HEK293 (cell line): Measurements from ENCODE around the gene PPCDC.

ENCODE experiments used
- CTCF ChIA-PET: fragments of 350-600 bp; formaldehyde crosslinking; extraction: SDS; loops from one replicate; lab custom pipeline; 2021; ENCODE audit warnings: antibody characterized with exemption; lab: Yijun Ruan, JAX
- POLR2A ChIA-PET: fragments of 300-600 bp; formaldehyde crosslinking; extraction: SDS; loops from one replicate; lab custom pipeline; 2020; ENCODE audit warnings: antibody characterized with exemption, inconsistent platforms; lab: Yijun Ruan, JAX
- H3K27ac ChIP-seq: fragments of 200-500 bp; sonication (Bioruptor generic); 2 replicates; pipeline ENCODE4 v1.5.1; 2014; ENCODE audit warnings: low read depth, low read length, control low read depth, inconsistent platforms; ENCODE audit errors: extremely low read depth
- H3K36me3 ChIP-seq, 2 experiments: fragments of 200-500 bp in 1 of 2; sonication (Bioruptor generic) in 1 of 2; 1 replicate in 1 of 2; 2 replicates in 1 of 2; pipeline ENCODE4 v1.5.1; 2014 to 2017; ENCODE audit warnings: inconsistent platforms in 2 of 2, low read length in 2 of 2; ENCODE audit not compliant: control insufficient read depth in 2 of 2, insufficient read depth in 1 of 2
- H3K4me1 ChIP-seq: fragments of 200-500 bp; sonication (Bioruptor generic); 2 replicates; pipeline ENCODE4 v1.5.1; 2014; ENCODE audit warnings: mild to moderate bottlenecking, low read length, inconsistent platforms; ENCODE audit not compliant: control insufficient read depth, insufficient read depth
- H3K4me3 ChIP-seq: 2 replicates; pipeline ENCODE4 v1.5.1; 2011; ENCODE audit warnings: low read depth, mild to moderate bottlenecking, control low read depth, low read length, moderate library complexity
- H3K9me3 ChIP-seq: fragments of 200-500 bp; sonication (Bioruptor generic); 2 replicates; pipeline ENCODE4 v1.5.1; 2014; ENCODE audit warnings: low read depth, low read length, inconsistent platforms; ENCODE audit not compliant: control insufficient read depth, insufficient read depth
- EGR2 ChIP-seq: fragments of 450-650 bp; formaldehyde crosslinking; IDR thresholded peaks from 2 replicates; pipeline ENCODE4 v1.5.1; 2016; ENCODE audit warnings: low read depth, missing biosample characterization, missing genetic modification characterization
- HOXC10 ChIP-seq: sonication (generic); formaldehyde crosslinking; IDR thresholded peaks from 2 replicates; pipeline ENCODE4 v1.8.1; 2023; ENCODE audit warnings: mild to moderate bottlenecking, missing genetic modification reagents
- KLF16 ChIP-seq: fragments of 450-650 bp; formaldehyde crosslinking; IDR thresholded peaks from 2 replicates; pipeline ENCODE4 v1.5.1; 2017; ENCODE audit warnings: missing biosample characterization, missing genetic modification characterization
- SCRT1 ChIP-seq: fragments of 450-650 bp; formaldehyde crosslinking; IDR thresholded peaks from 2 replicates; pipeline ENCODE4 v1.5.1; 2016; ENCODE audit warnings: missing biosample characterization, missing genetic modification characterization, borderline replicate concordance
- ZBTB1 ChIP-seq: fragments of 450-650 bp; formaldehyde crosslinking; IDR thresholded peaks from 2 replicates; pipeline ENCODE4 v1.5.1; 2016; ENCODE audit warnings: missing biosample characterization, missing genetic modification characterization
- ZBTB17 ChIP-seq: fragments of 450-650 bp; formaldehyde crosslinking; IDR thresholded peaks from 2 replicates; pipeline ENCODE4 v1.5.1; 2016; ENCODE audit warnings: missing biosample characterization, missing genetic modification characterization
- ZBTB20 ChIP-seq: fragments of 450-650 bp; formaldehyde crosslinking; IDR thresholded peaks from 2 replicates; pipeline ENCODE4 v1.5.1; 2016; ENCODE audit warnings: missing biosample characterization, missing genetic modification characterization
- ZBTB48 ChIP-seq: fragments of 450-650 bp; formaldehyde crosslinking; IDR thresholded peaks from 2 replicates; pipeline ENCODE4 v1.5.1; 2016; ENCODE audit warnings: missing biosample characterization, missing genetic modification characterization
- ZFHX2 ChIP-seq: fragments of 450-650 bp; formaldehyde crosslinking; conservative IDR thresholded peaks from 2 replicates; pipeline ENCODE4 v1.5.1; 2016; ENCODE audit warnings: missing biosample characterization, missing genetic modification characterization
- ZNF335 ChIP-seq: fragments of 450-650 bp; formaldehyde crosslinking; conservative IDR thresholded peaks from 2 replicates; pipeline ENCODE4 v1.5.1; 2016; ENCODE audit warnings: missing biosample characterization, missing genetic modification characterization
- ZSCAN23 ChIP-seq: fragments of 450-650 bp; formaldehyde crosslinking; IDR thresholded peaks from 2 replicates; pipeline ENCODE4 v1.5.1; 2016; ENCODE audit warnings: missing biosample characterization, missing genetic modification characterization
- TF ChIP-seq, protein P1 (sequence below): fragments of 450-650 bp; formaldehyde crosslinking; IDR thresholded peaks from 2 replicates; pipeline ENCODE4 v1.5.1; 2016; ENCODE audit warnings: missing biosample characterization, missing genetic modification characterization
- TF ChIP-seq, protein P2 (sequence below): fragments of 450-650 bp; formaldehyde crosslinking; IDR thresholded peaks from 2 replicates; pipeline ENCODE4 v1.5.1; 2016; ENCODE audit warnings: missing biosample characterization, missing genetic modification characterization
- TF ChIP-seq, protein P3 (sequence below): fragments of 450-650 bp; formaldehyde crosslinking; IDR thresholded peaks from 2 replicates; pipeline ENCODE4 v1.5.1; 2016; ENCODE audit warnings: missing biosample characterization, missing genetic modification characterization
- TF ChIP-seq, protein P4 (sequence below): fragments of 450-650 bp; formaldehyde crosslinking; IDR thresholded peaks from 2 replicates; pipeline ENCODE4 v1.5.1; 2016; ENCODE audit warnings: missing biosample characterization, missing genetic modification characterization
- TF ChIP-seq, protein P5 (sequence below): fragments of 450-650 bp; formaldehyde crosslinking; IDR thresholded peaks from 2 replicates; pipeline ENCODE4 v1.5.1; 2017; ENCODE audit warnings: missing biosample characterization, missing genetic modification characterization

PPCDC gene

DNA sequence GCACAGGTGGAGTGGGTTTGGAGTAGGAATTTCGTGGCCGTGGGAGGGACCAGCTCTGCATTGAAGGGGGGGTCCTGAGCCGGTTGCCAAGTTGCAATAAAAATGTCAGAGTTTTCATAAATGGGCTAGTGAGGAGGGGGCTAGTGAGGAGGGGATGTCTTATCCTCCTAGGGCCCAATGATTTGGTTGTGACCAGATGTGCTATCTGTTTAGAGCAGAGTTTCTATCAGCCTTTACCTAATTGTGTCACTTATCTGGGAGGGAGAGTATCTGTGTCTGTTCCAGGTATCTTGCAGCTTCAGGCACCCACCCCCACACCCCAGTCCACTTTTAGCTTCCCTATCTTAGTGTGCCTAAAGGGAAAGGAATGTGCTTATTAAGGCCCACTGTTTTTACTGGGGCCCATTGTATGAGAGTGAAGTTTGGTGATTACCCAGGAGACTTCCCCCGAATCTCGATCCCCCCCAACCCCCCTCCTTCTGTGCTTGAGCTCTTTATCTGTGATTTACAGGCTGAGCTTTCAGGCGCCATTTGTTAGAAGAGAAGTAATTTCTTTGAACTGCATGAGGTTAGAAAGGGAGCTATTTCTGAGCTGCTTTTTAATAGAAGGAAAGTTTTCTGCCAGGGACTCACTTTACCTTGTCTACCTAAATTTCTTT lies 42.6 kb downstream of the PPCDC start:
- H3K36me3 ChIP-seq: no peaks in the 10 kb centered on the region
- H3K4me3 ChIP-seq: no peak overlapping the region
- H3K27ac ChIP-seq: no peak overlapping the region
- H3K9me3 ChIP-seq: no peaks in the 10 kb centered on the region
- TF ChIP-seq ZBTB20 (peak; percentile 79), ZBTB48 (tag by site-specific recombination) (no peak), ZBTB1 (no peak), SCRT1 (tag by site-specific recombination) (0 out of 2 replicates have a peak, but pooled peaks have one; percentile 11), KLF16 (tag by site-specific recombination) (no peak), ZNF335 (tag by site-specific recombination) (peak; percentile 65), HOXC10 (CRISPR knock-in tag) (no peak), ZFHX2 (peak; percentile 72; the same call in 1 of the 2 replicates), ZSCAN23 (tag by site-specific recombination) (no peak), ZBTB17 (tag by site-specific recombination) (0 out of 2 replicates have a peak, but pooled peaks have one; percentile 0), EGR2 (tag by site-specific recombination) (peak; percentile 36; the same call in 1 of the 2 replicates)
- TF ChIP-seq, protein P1, sequence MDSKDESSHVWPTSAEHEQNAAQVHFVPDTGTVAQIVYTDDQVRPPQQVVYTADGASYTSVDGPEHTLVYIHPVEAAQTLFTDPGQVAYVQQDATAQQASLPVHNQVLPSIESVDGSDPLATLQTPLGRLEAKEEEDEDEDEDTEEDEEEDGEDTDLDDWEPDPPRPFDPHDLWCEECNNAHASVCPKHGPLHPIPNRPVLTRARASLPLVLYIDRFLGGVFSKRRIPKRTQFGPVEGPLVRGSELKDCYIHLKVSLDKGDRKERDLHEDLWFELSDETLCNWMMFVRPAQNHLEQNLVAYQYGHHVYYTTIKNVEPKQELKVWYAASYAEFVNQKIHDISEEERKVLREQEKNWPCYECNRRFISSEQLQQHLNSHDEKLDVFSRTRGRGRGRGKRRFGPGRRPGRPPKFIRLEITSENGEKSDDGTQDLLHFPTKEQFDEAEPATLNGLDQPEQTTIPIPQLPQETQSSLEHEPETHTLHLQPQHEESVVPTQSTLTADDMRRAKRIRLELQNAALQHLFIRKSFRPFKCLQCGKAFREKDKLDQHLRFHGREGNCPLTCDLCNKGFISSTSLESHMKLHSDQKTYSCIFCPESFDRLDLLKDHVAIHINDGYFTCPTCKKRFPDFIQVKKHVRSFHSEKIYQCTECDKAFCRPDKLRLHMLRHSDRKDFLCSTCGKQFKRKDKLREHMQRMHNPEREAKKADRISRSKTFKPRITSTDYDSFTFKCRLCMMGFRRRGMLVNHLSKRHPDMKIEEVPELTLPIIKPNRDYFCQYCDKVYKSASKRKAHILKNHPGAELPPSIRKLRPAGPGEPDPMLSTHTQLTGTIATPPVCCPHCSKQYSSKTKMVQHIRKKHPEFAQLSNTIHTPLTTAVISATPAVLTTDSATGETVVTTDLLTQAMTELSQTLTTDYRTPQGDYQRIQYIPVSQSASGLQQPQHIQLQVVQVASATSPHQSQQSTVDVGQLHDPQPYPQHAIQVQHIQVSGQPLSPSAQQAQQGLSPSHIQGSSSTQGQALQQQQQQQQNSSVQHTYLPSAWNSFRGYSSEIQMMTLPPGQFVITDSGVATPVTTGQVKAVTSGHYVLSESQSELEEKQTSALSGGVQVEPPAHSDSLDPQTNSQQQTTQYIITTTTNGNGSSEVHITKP (tag by site-specific recombination): peak; percentile 98
- TF ChIP-seq, protein P2, sequence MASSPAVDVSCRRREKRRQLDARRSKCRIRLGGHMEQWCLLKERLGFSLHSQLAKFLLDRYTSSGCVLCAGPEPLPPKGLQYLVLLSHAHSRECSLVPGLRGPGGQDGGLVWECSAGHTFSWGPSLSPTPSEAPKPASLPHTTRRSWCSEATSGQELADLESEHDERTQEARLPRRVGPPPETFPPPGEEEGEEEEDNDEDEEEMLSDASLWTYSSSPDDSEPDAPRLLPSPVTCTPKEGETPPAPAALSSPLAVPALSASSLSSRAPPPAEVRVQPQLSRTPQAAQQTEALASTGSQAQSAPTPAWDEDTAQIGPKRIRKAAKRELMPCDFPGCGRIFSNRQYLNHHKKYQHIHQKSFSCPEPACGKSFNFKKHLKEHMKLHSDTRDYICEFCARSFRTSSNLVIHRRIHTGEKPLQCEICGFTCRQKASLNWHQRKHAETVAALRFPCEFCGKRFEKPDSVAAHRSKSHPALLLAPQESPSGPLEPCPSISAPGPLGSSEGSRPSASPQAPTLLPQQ (tag by site-specific recombination): peak; percentile 42; the same call in 1 of the 2 replicates
- TF ChIP-seq, protein P3, sequence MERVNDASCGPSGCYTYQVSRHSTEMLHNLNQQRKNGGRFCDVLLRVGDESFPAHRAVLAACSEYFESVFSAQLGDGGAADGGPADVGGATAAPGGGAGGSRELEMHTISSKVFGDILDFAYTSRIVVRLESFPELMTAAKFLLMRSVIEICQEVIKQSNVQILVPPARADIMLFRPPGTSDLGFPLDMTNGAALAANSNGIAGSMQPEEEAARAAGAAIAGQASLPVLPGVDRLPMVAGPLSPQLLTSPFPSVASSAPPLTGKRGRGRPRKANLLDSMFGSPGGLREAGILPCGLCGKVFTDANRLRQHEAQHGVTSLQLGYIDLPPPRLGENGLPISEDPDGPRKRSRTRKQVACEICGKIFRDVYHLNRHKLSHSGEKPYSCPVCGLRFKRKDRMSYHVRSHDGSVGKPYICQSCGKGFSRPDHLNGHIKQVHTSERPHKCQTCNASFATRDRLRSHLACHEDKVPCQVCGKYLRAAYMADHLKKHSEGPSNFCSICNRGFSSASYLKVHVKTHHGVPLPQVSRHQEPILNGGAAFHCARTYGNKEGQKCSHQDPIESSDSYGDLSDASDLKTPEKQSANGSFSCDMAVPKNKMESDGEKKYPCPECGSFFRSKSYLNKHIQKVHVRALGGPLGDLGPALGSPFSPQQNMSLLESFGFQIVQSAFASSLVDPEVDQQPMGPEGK: peak; percentile 42
- TF ChIP-seq, protein P4, sequence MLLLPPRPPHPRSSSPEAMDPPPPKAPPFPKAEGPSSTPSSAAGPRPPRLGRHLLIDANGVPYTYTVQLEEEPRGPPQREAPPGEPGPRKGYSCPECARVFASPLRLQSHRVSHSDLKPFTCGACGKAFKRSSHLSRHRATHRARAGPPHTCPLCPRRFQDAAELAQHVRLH: no peak
- TF ChIP-seq, protein P5, sequence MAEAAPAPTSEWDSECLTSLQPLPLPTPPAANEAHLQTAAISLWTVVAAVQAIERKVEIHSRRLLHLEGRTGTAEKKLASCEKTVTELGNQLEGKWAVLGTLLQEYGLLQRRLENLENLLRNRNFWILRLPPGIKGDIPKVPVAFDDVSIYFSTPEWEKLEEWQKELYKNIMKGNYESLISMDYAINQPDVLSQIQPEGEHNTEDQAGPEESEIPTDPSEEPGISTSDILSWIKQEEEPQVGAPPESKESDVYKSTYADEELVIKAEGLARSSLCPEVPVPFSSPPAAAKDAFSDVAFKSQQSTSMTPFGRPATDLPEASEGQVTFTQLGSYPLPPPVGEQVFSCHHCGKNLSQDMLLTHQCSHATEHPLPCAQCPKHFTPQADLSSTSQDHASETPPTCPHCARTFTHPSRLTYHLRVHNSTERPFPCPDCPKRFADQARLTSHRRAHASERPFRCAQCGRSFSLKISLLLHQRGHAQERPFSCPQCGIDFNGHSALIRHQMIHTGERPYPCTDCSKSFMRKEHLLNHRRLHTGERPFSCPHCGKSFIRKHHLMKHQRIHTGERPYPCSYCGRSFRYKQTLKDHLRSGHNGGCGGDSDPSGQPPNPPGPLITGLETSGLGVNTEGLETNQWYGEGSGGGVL (tag by site-specific recombination): peak; percentile 88
- ChIA-PET POLR2A (interaction anchor here (0.6 to 3.9 kb wide), 5 partner anchors 22 to 777 kb away, joined by 3 to 15 read pairs (median 4); partner anchors contain the start of genes C15orf39 and PPCDC), CTCF (interaction anchor here (0.6 to 1.6 kb wide), 9 partner anchors 9 to 361 kb away, joined by 3 to 7 read pairs (median 5); no protein-coding TSS in a partner anchor)
- peaks cover 17% of the 10 kb centered on the region for H3K4me1 ChIP-seq
